ENCODE results near the gene DDA1.
"Not testable (repeated sequence)": the region's sequence is repeated elsewhere in the genome, so short reads cannot be mapped to it uniquely, and the experiment has no call there.

DDA1 gene

DNA sequence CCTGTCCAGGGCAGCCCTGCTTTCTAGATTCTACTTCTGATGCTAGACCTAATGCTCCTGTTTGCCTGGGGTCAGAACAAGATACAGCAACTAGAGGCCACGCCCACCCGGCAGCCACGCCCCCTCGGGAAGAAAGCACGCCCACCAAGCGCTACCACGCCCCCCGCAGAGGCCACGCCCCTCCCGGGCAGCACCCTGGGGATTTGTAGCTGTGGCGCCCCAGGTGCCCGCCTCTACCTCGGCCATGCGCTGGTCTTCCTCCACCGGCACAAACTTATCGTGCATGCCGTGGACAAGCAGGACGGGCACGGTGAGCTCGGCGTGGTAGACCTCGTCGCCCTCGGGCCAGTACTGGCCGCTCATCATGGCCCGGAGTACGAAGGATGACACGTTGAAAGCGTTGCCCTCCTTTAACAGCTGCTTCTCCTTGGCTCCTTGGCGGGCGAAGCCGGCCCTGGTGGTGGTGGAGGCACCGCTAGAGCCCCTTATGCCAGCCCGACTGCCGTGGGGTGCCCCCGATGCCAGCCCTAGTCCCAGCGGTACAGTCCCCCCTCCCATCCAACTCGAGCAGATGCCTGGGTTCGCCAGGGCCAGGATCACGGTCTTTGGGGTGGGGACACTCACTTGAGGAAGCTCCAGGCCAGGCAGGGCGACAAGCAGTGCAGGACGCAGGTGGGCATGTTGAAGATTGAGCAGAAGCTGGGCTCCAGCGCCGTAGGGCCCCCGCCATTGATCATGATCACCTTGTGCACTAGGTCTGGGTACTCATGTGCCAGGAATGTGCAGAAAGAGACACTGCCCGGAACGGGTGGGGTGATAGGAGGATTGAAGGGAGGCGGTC, 15.1 kb upstream of the DDA1 start:
- Mint-ChIP-seq H3K4me3 (no peak overlapping the region), H3K27ac (ENCODE audit: low read depth) (no peak overlapping the region), H3K4me1 (no peaks in the 10 kb centered on the region), H3K27me3 (no peaks in the 10 kb centered on the region), H3K9me3 (no peaks in the 10 kb centered on the region), H3K36me3 (ENCODE audit: insufficient read depth) (peaks cover 2% of the 10 kb centered on the region)
- ATAC-seq (replicated peaks; ENCODE audit: extremely low read depth, poor library complexity, severe bottlenecking): no peak
- peak; percentile 21 to 32 for DNase-seq (ENCODE audit: low spot score in 2 of 2)

GRCh38 chr19:17295551-17295950, 13.8 kb upstream of the DDA1 start:
- not testable (repeated sequence) for H3K27me3 Mint-ChIP-seq; H3K4me1 Mint-ChIP-seq; H3K27ac Mint-ChIP-seq (ENCODE audit: low read depth); H3K4me3 Mint-ChIP-seq; H3K9me3 Mint-ChIP-seq; H3K36me3 Mint-ChIP-seq (ENCODE audit: insufficient read depth); ATAC-seq (replicated peaks; ENCODE audit: extremely low read depth, poor library complexity, severe bottlenecking); DNase-seq (ENCODE audit: low spot score in 2 of 2)

DNA sequence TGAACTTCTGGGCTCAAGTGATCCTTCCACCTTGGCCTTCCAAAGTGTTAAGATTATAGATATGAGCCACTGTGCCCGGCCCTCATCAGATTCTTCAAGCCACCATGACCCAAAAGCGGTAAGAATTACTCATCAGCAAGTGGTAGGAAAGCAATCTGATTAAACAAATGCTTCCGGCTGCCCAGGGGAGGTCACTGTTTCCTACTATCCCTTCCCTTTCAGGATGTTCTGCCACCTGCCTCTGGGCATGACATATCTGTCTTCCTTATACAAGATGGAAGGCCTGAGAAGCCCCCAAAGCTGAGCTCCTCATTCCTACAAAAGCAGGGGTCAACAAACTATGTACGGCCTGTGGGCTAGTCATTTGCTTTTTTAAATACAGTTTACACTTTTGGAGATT, 13.1 kb upstream of the DDA1 start:
- DNase-seq (ENCODE audit: low spot score in 2 of 2) (no peak), ATAC-seq (replicated peaks; ENCODE audit: extremely low read depth, poor library complexity, severe bottlenecking) (no peak)
- no peaks in the 10 kb centered on the region for H3K4me1 Mint-ChIP-seq
- H3K36me3 Mint-ChIP-seq (ENCODE audit: insufficient read depth): peaks cover 2% of the 10 kb centered on the region
- H3K9me3 Mint-ChIP-seq: no peaks in the 10 kb centered on the region
- no peaks in the 10 kb centered on the region for H3K27me3 Mint-ChIP-seq
- H3K4me3 Mint-ChIP-seq: no peak overlapping the region
- H3K27ac Mint-ChIP-seq (ENCODE audit: low read depth): no peak overlapping the region

GRCh38 chr19:17296976-17297375, 12.4 kb upstream of the DDA1 start:
- ATAC-seq (replicated peaks; ENCODE audit: extremely low read depth, poor library complexity, severe bottlenecking): no peak
- Mint-ChIP-seq H3K4me3 (no peak overlapping the region), H3K36me3 (ENCODE audit: insufficient read depth) (peaks cover 2% of the 10 kb centered on the region), H3K27ac (ENCODE audit: low read depth) (no peak overlapping the region), H3K9me3 (no peaks in the 10 kb centered on the region), H3K4me1 (no peaks in the 10 kb centered on the region), H3K27me3 (no peaks in the 10 kb centered on the region)
- DNase-seq (ENCODE audit: low spot score in 2 of 2): no peak

DNA sequence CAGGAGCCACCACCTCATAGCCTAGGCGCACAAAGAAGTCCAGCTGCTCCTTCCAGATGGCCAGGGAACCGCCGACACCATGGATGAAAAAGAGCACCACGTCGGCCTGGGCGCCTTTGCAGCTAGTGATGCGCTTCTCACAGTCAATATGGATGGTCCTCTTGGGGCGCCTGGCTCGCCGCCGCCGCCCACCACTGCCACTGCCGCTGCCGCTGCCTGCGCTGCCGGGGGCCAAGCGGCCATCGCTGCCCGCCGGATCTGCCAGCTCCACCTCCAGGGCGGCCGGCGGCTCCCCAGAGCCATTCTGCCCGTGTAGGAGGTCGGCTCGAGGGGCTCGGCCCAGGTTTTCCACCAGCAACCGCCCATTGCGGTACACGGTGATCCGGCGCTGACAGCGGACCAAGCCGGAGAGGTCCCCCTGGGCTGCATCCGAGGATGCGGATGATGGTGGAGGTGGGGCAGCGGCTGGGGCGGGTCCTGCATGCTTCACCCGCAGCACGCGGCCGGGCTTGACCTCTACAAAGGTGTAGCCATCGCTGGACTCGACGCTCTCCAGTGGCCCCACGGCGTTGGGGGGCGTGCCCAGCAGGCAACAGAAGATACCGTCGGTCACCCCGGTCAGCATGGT, 8.3 kb upstream of the DDA1 start:
- ATAC-seq (replicated peaks; ENCODE audit: extremely low read depth, poor library complexity, severe bottlenecking) (no peak), DNase-seq (ENCODE audit: low spot score in 2 of 2) (no peak)
- H3K27ac Mint-ChIP-seq (ENCODE audit: low read depth): no peak overlapping the region
- H3K4me3 Mint-ChIP-seq: no peak overlapping the region
- H3K4me1 Mint-ChIP-seq: peaks cover 14% of the 10 kb centered on the region
- H3K36me3 Mint-ChIP-seq (ENCODE audit: insufficient read depth): peaks cover 5% of the 10 kb centered on the region
- H3K27me3 Mint-ChIP-seq: no peaks in the 10 kb centered on the region
- no peaks in the 10 kb centered on the region for H3K9me3 Mint-ChIP-seq

DNA sequence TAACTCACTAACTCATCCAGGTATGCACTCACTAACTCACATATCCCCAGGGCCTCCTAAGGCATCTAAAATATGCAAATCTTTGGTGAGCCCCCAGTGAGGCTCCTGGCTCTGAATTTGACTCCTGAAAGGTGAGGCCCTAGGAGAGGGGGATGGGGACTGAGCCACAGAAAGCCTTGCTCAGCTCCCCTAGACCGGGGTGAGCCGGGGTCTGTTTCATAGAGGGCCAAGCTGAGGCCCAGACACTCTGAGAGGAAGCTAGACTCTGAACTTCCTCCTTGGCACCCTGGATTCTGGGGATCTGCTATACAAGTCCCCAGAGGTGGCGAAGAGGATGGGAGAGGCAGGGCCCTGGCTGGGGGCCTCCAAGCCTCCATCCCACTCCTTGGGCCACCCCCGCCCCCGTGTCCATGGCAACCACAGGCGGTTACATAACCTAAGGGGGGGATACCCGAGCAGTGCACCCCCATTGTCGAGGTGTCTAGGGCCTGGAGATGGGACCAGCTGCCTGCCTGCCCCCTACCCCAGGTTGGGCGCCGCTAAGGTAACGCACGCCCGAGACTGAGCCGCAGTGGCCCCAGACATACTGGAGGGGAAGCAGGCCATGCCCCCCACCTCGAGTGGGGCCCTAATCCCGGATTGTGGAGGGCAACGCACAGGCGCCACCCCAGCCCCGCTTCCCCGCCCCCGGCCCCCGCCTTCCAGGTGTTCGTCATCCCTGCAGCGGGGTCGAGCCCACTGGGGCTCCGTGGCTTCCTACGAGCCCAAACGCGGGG, 6.8 kb upstream of the DDA1 start:
- DNase-seq (ENCODE audit: low spot score in 2 of 2) (no peak), ATAC-seq (replicated peaks; ENCODE audit: extremely low read depth, poor library complexity, severe bottlenecking) (no peak)
- Mint-ChIP-seq H3K9me3 (no peaks in the 10 kb centered on the region), H3K36me3 (ENCODE audit: insufficient read depth) (peaks cover 3% of the 10 kb centered on the region), H3K4me1 (peaks cover 16% of the 10 kb centered on the region), H3K4me3 (peak overlapping the region; percentile 72), H3K27me3 (no peaks in the 10 kb centered on the region), H3K27ac (ENCODE audit: low read depth) (no peak overlapping the region)

DNA sequence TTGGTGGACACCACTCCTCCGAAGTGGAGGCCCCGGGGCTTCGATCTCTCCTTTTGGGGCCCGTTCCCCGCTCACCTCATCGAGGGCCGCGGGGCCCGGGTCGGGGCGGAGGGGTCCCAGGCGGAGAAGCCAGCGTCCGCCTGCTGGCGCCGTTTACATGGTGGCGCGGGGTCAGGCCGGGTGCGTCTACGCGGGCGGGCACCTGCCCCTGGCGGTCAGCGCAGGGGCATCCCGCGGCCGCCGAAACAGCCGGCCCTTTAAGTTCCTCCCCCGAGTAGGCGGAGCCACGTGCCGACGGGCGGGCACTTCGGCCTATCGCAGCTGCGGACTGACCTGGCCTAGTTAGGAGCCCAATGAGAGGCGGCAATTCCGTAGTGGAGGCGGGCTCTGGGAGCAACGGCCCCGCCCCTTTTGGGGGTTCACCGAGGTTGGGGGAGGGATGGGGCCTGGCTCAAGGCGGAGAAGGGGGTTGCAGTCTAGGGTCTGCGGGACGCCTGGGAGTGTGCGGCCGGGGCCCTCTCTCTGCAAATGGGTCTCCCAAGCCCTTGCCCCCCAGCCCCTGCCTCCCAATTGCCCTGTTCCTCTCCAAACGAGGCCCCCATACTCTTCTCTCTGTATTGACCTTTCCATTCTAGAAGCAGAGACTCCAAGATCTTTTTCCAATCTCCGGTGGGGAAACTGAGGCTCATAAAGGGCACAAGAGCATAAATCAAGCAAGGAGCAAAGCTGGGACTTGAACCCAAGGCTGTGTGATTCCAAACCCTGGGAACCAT, 6.0 kb upstream of the DDA1 start, which contains the start of gene ABHD8:
Gene ABHD8, minus strand, starts transcription at position 259 of the 773 bp plus-strand sequence. CDS start 1,809 bp downstream, outside the sequence.
- Mint-ChIP-seq H3K9me3 (no peaks in the 10 kb centered on the region), H3K27me3 (no peaks in the 10 kb centered on the region), H3K4me1 (peaks cover 21% of the 10 kb centered on the region), H3K36me3 (ENCODE audit: insufficient read depth) (peaks cover 3% of the 10 kb centered on the region), H3K27ac (ENCODE audit: low read depth) (no peak within 1 kb of the TSS), H3K4me3 (peak within 1 kb of the TSS; percentile 72)
- peak; percentile 86 to 87 for DNase-seq (ENCODE audit: low spot score in 2 of 2)
- peak; percentile 65 for ATAC-seq (replicated peaks; ENCODE audit: extremely low read depth, poor library complexity, severe bottlenecking)

DNA sequence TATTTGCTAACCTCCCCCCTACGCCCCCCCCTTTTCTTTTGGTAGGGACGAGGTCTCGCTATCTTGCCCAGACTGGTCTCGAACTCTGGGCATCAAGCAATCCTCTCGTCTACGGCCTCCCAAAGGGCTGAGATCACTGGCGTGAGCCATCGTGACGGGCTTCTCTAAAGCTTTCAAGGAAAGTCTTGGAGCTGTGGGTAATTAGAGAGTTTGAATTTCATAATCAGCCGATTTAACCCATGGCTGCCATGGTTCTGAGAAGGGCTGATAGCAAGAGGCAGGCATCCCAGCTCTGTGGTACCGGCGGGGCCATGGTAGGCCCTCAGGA, 5.5 kb upstream of the DDA1 start:
- Mint-ChIP-seq H3K4me1 (peaks cover 22% of the 10 kb centered on the region), H3K27me3 (no peaks in the 10 kb centered on the region), H3K4me3 (peak overlapping the region; percentile 72), H3K27ac (ENCODE audit: low read depth) (no peak overlapping the region), H3K9me3 (no peaks in the 10 kb centered on the region), H3K36me3 (ENCODE audit: insufficient read depth) (peaks cover 3% of the 10 kb centered on the region)
- DNase-seq (ENCODE audit: low spot score in 2 of 2): no peak
- no peak for ATAC-seq (replicated peaks; ENCODE audit: extremely low read depth, poor library complexity, severe bottlenecking)

- Mint-ChIP-seq H3K4me1 (peaks cover 29% of the 10 kb centered on the region), H3K4me3 (peak overlapping the region; percentile 82), H3K36me3 (ENCODE audit: insufficient read depth) (peaks cover 8% of the 10 kb centered on the region), H3K27ac (ENCODE audit: low read depth) (no peak overlapping the region), H3K9me3 (no peaks in the 10 kb centered on the region), H3K27me3 (no peaks in the 10 kb centered on the region)
- ATAC-seq (replicated peaks; ENCODE audit: extremely low read depth, poor library complexity, severe bottlenecking): no peak
- no peak for DNase-seq (ENCODE audit: low spot score in 2 of 2)
Observed at GRCh38 chr19:17304386-17305215, 4.8 kb upstream of the DDA1 start.

DNA sequence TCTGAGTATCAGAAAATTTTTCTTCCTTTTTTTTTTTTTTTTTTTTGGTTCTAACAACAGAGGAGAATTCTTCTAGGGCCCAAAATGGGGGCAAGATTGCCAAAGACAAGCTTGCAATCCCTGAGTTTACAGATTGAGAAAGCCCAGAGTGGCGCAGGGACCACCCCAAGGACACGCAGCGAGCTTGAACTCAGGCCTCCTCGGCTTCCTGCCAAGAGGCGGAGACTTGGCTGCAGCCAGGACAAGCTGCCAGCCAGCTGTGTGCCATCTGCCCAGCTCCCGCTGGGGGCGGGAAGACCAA, 4.2 kb upstream of the DDA1 start:
- ATAC-seq (replicated peaks; ENCODE audit: extremely low read depth, poor library complexity, severe bottlenecking): no peak
- no peaks in the 10 kb centered on the region for H3K27me3 Mint-ChIP-seq
- DNase-seq (ENCODE audit: low spot score in 2 of 2): no peak
- H3K27ac Mint-ChIP-seq (ENCODE audit: low read depth): peak overlapping the region; percentile 29
- H3K36me3 Mint-ChIP-seq (ENCODE audit: insufficient read depth): peaks cover 9% of the 10 kb centered on the region
- H3K4me1 Mint-ChIP-seq: peaks cover 34% of the 10 kb centered on the region
- no peaks in the 10 kb centered on the region for H3K9me3 Mint-ChIP-seq
- H3K4me3 Mint-ChIP-seq: peak overlapping the region; percentile 82

DNA sequence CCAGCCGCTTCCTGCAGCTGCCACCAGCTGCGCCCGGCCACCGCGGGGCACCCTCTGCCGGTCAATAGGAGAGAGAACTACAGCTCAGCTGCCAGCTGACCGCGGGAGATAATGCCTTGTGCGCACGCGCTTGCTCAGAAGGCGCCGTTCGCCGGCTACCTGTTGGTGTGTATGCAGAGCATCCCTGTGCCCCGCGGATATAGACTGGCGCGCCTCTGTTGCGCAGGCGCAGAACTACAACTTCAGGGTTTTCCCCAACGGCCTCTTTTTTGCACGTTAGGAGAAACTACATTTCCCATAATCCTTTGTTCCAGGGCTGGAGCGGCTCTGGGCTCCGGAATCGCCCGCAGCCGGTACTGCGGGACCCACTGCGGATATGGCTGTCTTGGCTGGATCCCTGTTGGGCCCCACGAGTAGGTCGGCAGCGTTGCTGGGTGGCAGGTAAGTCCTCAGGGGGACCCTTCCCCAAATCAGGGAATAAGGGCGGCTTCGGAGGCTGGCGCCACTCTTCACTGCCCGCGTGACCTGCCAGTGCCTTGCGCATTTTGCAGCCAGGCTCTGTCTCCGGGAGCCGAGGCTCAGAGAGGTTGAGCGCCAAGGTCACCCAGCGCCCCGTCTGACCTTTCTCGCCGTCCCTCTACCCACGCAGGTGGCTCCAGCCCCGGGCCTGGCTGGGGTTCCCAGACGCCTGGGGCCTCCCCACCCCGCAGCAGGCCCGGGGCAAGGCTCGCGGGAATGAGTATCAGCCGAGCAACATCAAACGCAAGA, 3.7 kb upstream of the DDA1 start, which contains the start of gene MRPL34:
Gene MRPL34, plus strand, starts transcription at position 356 of the 768 bp plus-strand sequence. Its CDS starts 21 bp downstream, at position 377.
- Mint-ChIP-seq H3K9me3 (no peaks in the 10 kb centered on the region), H3K27me3 (no peaks in the 10 kb centered on the region), H3K27ac (ENCODE audit: low read depth) (peak within 1 kb of the TSS; percentile 29), H3K4me3 (peak within 1 kb of the TSS; percentile 82), H3K36me3 (ENCODE audit: insufficient read depth) (peaks cover 9% of the 10 kb centered on the region), H3K4me1 (peaks cover 39% of the 10 kb centered on the region)
- ATAC-seq (replicated peaks; ENCODE audit: extremely low read depth, poor library complexity, severe bottlenecking) (peak; percentile 59), DNase-seq (ENCODE audit: low spot score in 2 of 2) (peak; percentile 83 to 92)

Measured in central memory CD8-positive, alpha-beta T cell (primary cell).